ENCODE data around the gene SLC13A3. TPM values are rescaled to one million over a fixed set of nuclear protein-coding genes. Genes with fewer than 3 reads are reported as not detected.

Gene SLC13A3
- total RNA-seq, 1 donor from 2014 or later: 5.5 TPM

DNA sequence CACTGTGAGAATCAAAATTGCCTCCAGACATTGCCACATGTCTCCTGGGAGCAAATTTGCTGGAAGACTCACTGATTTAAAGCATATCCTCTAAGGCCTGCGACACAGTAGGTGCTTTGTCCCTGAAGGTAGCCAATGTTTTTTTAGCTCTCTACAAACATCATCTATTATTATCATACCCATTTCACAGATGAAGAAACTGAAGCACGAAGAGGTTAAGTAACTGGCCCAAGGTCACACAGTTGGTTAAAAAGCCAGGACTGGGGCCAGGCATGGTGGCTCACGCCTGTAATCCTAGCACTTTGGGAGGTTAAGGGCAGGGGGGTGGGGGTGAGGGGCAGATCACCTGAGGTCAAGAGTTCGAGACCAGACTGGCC, 12.4 kb downstream of the SLC13A3 start:
- FAIRE-seq (no peak), DNase-seq (ENCODE audit: low read depth) (no peak)
- Histone ChIP-seq H3K27me3 (ENCODE audit: control insufficient read depth, insufficient read depth, low read length) (no peaks in the 10 kb centered on the region), H3K36me3 (ENCODE audit: control insufficient read depth, insufficient read depth, low read length) (no peaks in the 10 kb centered on the region), H3K4me3 (ENCODE audit: low read depth, low read length) (no peak overlapping the region)
- TF ChIP-seq, protein P1, sequence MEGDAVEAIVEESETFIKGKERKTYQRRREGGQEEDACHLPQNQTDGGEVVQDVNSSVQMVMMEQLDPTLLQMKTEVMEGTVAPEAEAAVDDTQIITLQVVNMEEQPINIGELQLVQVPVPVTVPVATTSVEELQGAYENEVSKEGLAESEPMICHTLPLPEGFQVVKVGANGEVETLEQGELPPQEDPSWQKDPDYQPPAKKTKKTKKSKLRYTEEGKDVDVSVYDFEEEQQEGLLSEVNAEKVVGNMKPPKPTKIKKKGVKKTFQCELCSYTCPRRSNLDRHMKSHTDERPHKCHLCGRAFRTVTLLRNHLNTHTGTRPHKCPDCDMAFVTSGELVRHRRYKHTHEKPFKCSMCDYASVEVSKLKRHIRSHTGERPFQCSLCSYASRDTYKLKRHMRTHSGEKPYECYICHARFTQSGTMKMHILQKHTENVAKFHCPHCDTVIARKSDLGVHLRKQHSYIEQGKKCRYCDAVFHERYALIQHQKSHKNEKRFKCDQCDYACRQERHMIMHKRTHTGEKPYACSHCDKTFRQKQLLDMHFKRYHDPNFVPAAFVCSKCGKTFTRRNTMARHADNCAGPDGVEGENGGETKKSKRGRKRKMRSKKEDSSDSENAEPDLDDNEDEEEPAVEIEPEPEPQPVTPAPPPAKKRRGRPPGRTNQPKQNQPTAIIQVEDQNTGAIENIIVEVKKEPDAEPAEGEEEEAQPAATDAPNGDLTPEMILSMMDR (IDR thresholded peaks at IDR 0.05; ENCODE audit: insufficient read depth, low read length, severe bottlenecking): no peak

DNA sequence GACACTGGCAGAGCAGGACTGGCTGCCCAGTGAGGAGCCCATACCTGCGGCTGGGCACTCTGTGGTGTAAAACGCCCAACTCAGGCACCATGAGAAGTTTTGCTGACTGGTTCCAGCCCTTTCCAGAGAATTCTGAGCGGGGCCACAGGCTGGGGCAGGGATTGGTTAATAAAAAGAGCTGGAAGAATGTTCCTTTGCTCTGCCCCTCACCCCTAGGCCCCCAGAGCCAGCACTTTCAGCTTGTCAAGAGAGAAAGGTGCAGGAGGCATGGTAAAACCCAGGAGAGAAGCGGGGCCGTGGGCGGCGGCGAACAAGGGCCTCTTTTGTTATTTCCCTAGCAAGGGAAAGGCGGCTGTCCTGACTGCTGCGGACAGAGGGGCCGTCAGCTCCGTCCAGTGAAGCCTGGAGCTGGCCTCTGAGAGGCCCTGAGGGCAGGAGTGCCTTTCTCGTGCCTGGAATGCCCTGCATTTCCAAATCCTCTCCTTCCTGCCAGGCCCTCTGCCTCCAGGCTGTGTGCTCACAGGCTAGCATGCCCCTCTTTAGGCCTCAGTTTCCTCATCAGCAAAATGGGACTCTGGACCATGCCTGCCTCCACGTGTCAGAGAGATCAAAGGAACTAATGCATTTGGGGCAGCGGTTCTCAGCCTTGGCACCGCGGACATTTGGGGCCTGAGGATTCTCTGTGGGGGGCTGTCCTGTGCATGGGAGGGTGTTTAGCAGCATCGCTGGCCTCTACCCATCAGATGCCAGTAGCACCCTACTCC, 12.9 kb downstream of the SLC13A3 start:
- no peak overlapping the region for H3K4me3 ChIP-seq (ENCODE audit: low read depth, low read length)
- no peaks in the 10 kb centered on the region for H3K36me3 ChIP-seq (ENCODE audit: control insufficient read depth, insufficient read depth, low read length)
- DNase-seq (ENCODE audit: low read depth) (no peak), FAIRE-seq (no peak)
- H3K27me3 ChIP-seq (ENCODE audit: control insufficient read depth, insufficient read depth, low read length): no peaks in the 10 kb centered on the region
- TF ChIP-seq, protein P1 (IDR thresholded peaks at IDR 0.05; ENCODE audit: insufficient read depth, low read length, severe bottlenecking): no peak

GRCh38 chr20:46637427-46638133, 13.7 kb downstream of the SLC13A3 start:
- Histone ChIP-seq H3K36me3 (ENCODE audit: control insufficient read depth, insufficient read depth, low read length) (no peaks in the 10 kb centered on the region), H3K27me3 (ENCODE audit: control insufficient read depth, insufficient read depth, low read length) (no peaks in the 10 kb centered on the region), H3K4me3 (ENCODE audit: low read depth, low read length) (no peak overlapping the region)
- DNase-seq (ENCODE audit: low read depth): no peak
- FAIRE-seq: no peak
- TF ChIP-seq, protein P1 (IDR thresholded peaks at IDR 0.05; ENCODE audit: insufficient read depth, low read length, severe bottlenecking): no peak

DNA sequence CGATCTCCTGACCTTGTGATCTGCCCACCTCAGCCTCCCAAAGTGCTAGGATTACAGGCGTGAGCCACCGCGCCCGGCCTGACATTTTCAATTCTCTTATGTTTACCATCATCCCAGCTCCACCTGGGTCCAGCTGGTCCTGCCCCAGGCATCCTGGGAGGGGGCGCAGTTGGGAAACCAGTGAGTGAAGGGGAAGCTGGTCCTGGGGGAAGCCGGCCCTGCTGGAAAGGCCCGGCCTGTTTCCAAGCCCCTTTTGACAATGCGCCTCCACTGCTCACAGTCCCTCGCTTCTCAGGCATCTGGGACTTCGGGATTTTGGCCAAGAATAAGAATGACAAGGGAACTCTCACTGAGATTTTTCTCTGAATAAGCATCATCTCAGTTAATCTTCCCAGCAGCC, 14.2 kb downstream of the SLC13A3 start:
- TF ChIP-seq, protein P1 (IDR thresholded peaks at IDR 0.05; ENCODE audit: insufficient read depth, low read length, severe bottlenecking): no peak
- no peak for FAIRE-seq

DNA sequence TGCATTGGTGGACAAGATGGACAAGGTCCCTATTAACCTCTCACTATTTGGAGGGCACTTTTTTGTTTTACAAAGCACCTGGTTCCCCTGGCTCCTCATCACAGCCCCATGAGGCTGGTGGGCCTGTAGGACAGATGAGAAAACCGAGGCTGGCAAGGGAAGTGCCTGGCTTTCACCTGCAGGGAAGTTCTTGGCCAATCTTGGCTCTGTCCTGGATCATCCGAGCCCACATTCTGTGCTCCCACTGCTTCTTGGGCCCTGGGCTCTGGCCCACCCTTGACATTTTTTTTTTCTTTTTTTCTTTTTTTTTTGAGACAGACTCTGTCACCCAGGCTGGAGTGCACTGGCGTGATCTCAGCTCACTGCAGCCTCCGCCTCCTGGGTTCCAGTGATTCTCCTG, 14.7 kb downstream of the SLC13A3 start:
- H3K27me3 ChIP-seq (ENCODE audit: control insufficient read depth, insufficient read depth, low read length): no peaks in the 10 kb centered on the region
- DNase-seq (ENCODE audit: low read depth) (no peak), FAIRE-seq (no peak)
- H3K36me3 ChIP-seq (ENCODE audit: control insufficient read depth, insufficient read depth, low read length): no peaks in the 10 kb centered on the region
- TF ChIP-seq, protein P1 (IDR thresholded peaks at IDR 0.05; ENCODE audit: insufficient read depth, low read length, severe bottlenecking): no peak
- H3K4me3 ChIP-seq (ENCODE audit: low read depth, low read length): no peak overlapping the region

More for the DNA sequence above, 14.2 kb downstream of the SLC13A3 start:
- Histone ChIP-seq H3K27me3 (ENCODE audit: control insufficient read depth, insufficient read depth, low read length) (no peaks in the 10 kb centered on the region), H3K4me3 (ENCODE audit: low read depth, low read length) (no peak overlapping the region), H3K36me3 (ENCODE audit: control insufficient read depth, insufficient read depth, low read length) (no peaks in the 10 kb centered on the region)
- no peak for DNase-seq (ENCODE audit: low read depth)

Measured in bronchial epithelial cell (primary cell).